Stomach (tissue), 9 donors: ENCODE measurements around the gene RCN2. TPM values are rescaled to one million over a fixed set of nuclear protein-coding genes. Genes with fewer than 3 reads are reported as not detected.

Experiments used
- DNase-seq, 2 donors: peaks; one replicate each; pipeline versions ENCODE4 v3.0.0 to v3.0.0-alpha.2; 2013 to 2019
- H3K27ac ChIP-seq, 5 donors: fragments of 200-600 bp in 4 of 5; sonication (generic) in 4 of 5; one replicate each; pipeline ENCODE4 v1.5.1; 2013 to 2019; ENCODE audit warnings: mild to moderate bottlenecking in 1 of 5, moderate library complexity in 1 of 5
- H3K27me3 ChIP-seq, 3 donors: fragments of 200-600 bp; sonication (generic); one replicate each; pipeline ENCODE4 v1.5.1; 2017 to 2019; ENCODE audit warnings: mixed run types in 1 of 3
- H3K36me3 ChIP-seq, 4 donors: fragments of 200-600 bp; sonication (generic); 1 replicate in 3 of 4; 2 replicates in 1 of 4; pipeline ENCODE4 v1.5.1; 2016 to 2019
- H3K4me1 ChIP-seq, 4 donors: fragments of 200-600 bp; sonication (generic); one replicate each; pipeline ENCODE4 v1.5.1; 2016 to 2019
- H3K4me3 ChIP-seq, 4 donors: fragments of 200-600 bp; sonication (generic) in 3 of 4; one replicate each; pipeline ENCODE4 v1.5.1; 2016 to 2019; ENCODE audit warnings: mild to moderate bottlenecking in 1 of 4
- H3K9me3 ChIP-seq, 4 donors: fragments of 200-600 bp; sonication (generic); one replicate each; pipeline ENCODE4 v1.5.1; 2016 to 2019
- EP300 ChIP-seq: sonication (generic); formaldehyde crosslinking; IDR thresholded peaks from one replicate; pipeline ENCODE4 v1.6.1; 2017; ENCODE audit warnings: antibody characterized with exemption
- POLR2A ChIP-seq, 4 donors: fragments of 450-650 bp; IDR thresholded peaks; one replicate each; pipeline ENCODE4 v1.6.1; 2016; ENCODE audit warnings: antibody characterized with exemption in 4 of 4, control low read depth in 2 of 4, mild to moderate bottlenecking in 1 of 4, moderate library complexity in 1 of 4
- POLR2AphosphoS5 ChIP-seq, 3 donors: sonication (generic); formaldehyde crosslinking; IDR thresholded peaks; one replicate each; pipeline ENCODE4 v1.6.1; 2016; ENCODE audit warnings: antibody characterized with exemption in 3 of 3
- WGBS, 5 donors: extraction: QIAGEN DNeasy Blood & Tissue Kit in 3 of 5; methylation state at CpG; one replicate each; pipeline versions ENCODE4 v1.1.5 to v1.1.7; 2013 to 2018; 5-methylcytosine and 5-hydroxymethylcytosine counted together
- intact Hi-C: fragments of 100-400 bp; cut with DNase I; formaldehyde crosslinking; loops from one replicate; pipeline ENCODE4 v1.15.1; 2023; ENCODE audit warnings: low total_unique reads
- polyA plus RNA-seq, 3 donors: library from polyadenylated mRNA; stranded (reverse); fragments of 200-250 nt; gene quantifications; one replicate each; pipeline ENCODE4 v1.2.3, GENCODE V29; 2013
- total RNA-seq, 5 donors: library from RNA; depleted of rRNA; stranded (reverse); fragments of >200 nt; gene quantifications; one replicate each; pipeline versions ENCODE4 v1.1.0 to v1.2.3, GENCODE V29; 2014 to 2016
- TF ChIP-seq, protein P1 (sequence below), 7 experiments: fragments of 450-650 bp in 4 of 7; fragments of 200-600 bp in 3 of 7; sonication (generic) in 3 of 7; IDR thresholded peaks; one replicate each; pipeline ENCODE4 v1.5.1; 2016 to 2019; ENCODE audit warnings: antibody characterized with exemption in 7 of 7, control low read depth in 2 of 7, mild to moderate bottlenecking in 1 of 7
- donor health status: healthy with polysubstance abuse.
- donor health status: Bipolar disorder and iron deficiency.
- donor health status: healthy.

The RCN2 gene
- total and polyA plus RNA-seq, 8 donors = 14.0 to 67.2 (median 30.3) TPM

DNA sequence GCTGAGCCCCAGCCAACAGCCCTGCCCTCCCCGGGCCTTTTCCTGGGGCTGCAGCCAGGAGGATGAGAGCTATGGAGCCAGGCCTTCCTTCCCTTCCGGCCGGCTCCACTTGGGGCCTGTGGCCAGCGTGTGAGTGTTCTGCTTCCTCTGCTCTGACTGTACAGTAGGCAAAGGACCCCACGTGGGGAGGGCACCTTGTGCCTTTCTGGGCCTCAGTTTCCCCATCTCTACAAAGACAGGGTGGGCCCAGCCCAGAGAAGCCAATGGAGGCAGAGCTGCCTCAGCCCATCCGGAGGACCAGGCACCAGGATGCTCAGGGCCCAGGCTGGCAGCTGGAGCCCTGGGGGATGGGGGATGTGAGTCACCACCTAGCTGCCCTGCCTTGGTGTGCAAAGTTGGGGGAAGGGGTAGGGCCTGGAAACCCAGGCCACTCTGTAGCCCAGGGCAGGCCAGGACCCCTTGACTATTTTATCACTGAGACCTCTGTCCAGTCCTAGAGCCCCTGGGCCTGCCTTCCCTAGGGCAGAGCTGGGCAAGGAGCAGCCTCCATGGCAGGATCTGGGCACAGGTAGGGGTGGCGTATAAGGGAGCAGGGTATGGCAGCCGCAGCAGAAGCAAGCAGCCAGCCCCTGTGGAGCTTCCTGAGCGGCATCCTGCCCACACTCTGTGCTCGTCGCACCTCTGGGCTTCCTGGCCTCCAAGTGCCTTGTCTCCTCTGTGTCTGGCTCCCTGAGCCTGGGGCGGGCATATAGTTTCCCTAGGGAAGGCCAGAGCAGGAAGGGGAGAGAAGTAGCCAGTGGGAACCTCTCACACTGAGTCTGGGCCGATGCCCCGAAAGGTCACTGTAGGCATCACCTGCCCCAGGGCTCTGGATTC, 65.2 kb downstream of the RCN2 start:
- intact Hi-C loops = no loop called here
- peak overlapping the region; percentile 1 to 42 (median 37) for H3K4me3 ChIP-seq
- no peak for TF ChIP-seq POLR2A (IDR thresholded peaks at IDR 0.05)
- TF ChIP-seq, protein P1, sequence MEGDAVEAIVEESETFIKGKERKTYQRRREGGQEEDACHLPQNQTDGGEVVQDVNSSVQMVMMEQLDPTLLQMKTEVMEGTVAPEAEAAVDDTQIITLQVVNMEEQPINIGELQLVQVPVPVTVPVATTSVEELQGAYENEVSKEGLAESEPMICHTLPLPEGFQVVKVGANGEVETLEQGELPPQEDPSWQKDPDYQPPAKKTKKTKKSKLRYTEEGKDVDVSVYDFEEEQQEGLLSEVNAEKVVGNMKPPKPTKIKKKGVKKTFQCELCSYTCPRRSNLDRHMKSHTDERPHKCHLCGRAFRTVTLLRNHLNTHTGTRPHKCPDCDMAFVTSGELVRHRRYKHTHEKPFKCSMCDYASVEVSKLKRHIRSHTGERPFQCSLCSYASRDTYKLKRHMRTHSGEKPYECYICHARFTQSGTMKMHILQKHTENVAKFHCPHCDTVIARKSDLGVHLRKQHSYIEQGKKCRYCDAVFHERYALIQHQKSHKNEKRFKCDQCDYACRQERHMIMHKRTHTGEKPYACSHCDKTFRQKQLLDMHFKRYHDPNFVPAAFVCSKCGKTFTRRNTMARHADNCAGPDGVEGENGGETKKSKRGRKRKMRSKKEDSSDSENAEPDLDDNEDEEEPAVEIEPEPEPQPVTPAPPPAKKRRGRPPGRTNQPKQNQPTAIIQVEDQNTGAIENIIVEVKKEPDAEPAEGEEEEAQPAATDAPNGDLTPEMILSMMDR (IDR thresholded peaks at IDR 0.05) = no peak
- no peak for TF ChIP-seq EP300
- no peak for TF ChIP-seq POLR2AphosphoS5 (IDR thresholded peaks at IDR 0.05)
- peaks cover 8 to 83% (median 11%) of the 10 kb centered on the region in 4 donors for H3K4me1 ChIP-seq
- peak in 1 of 2 donors; percentile 54 for DNase-seq
- H3K27ac ChIP-seq = peak overlapping the region; percentile 41 to 81 (median 63)
- H3K9me3 ChIP-seq = no peaks in the 10 kb centered on the region
- H3K27me3 ChIP-seq = no peaks in the 10 kb centered on the region
- WGBS, 5 donors = 62 to 80% (median 67%) methylated on average over 4 to 14 of the region's 14 CpGs
- no peaks in the 10 kb centered on the region for H3K36me3 ChIP-seq

DNA sequence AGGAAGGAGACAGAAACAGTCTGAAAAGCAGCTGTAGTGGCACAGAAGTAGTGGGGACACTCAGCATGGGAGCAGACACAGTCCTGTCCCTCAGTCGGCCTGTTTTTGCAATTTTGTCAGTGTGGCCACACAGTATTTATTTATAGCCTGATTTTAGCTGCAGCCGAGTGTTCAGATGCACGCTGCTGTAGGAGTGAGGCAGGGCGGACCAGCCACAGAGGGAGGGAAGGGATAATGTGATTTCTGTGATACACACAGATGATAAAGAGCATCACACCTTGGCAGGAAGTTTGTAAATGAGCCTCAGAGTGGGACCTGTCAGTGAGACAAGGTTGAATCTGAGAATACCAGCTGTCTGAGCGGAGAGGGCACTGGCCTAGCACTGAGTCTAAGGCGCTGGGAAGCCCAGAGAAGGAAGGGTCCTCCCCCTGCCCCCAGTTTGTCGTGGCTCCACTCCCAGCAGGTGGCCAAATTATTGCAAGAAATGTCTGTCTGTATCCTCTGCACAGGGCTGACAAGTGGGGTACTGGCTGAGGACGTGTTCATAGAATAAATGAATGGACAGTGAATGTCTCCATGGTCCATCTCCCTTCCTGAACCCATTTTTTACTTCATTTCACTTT, 67.2 kb downstream of the RCN2 start:
- no peak for DNase-seq
- Histone ChIP-seq H3K9me3 (no peaks in the 10 kb centered on the region), H3K4me1 (peaks cover 8 to 72% (median 11%) of the 10 kb centered on the region in 4 donors), H3K4me3 (no peak overlapping the region), H3K27me3 (no peaks in the 10 kb centered on the region), H3K36me3 (no peaks in the 10 kb centered on the region), H3K27ac (no peak overlapping the region)
- TF ChIP-seq POLR2AphosphoS5 (IDR thresholded peaks at IDR 0.05) (no peak), POLR2A (IDR thresholded peaks at IDR 0.05) (no peak), EP300 (no peak)
- TF ChIP-seq, protein P1 (IDR thresholded peaks at IDR 0.05) = no peak
- 63 to 78% (median 70%) methylated on average over 7 to 8 of the region's 8 CpGs for WGBS, 5 donors
- intact Hi-C loops = no loop called here

DNA sequence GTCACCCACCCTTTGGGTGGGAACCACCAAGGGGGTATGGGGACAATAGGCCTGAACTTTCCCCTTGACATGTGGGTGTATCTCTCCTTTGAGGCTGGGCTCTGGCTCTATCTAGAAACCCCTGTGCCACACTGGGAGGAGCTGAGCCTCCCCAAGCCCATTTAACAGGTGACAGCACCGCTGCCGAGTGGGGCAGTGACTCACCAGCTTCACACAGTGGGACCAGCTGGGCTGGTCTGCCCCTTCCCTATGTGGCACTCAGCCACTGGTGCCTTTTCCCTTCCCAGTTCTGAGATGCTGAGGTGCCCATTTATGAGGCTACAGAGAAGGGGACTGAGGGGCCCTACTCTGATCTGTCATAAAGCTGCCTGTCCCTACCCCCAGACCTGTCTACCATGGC, 68.4 kb downstream of the RCN2 start:
- Histone ChIP-seq H3K9me3 (no peaks in the 10 kb centered on the region), H3K27ac (no peak overlapping the region), H3K36me3 (no peaks in the 10 kb centered on the region), H3K4me3 (no peak overlapping the region), H3K27me3 (no peaks in the 10 kb centered on the region), H3K4me1 (peaks cover 5 to 60% (median 10%) of the 10 kb centered on the region in 4 donors)
- TF ChIP-seq EP300 (no peak), POLR2A (IDR thresholded peaks at IDR 0.05) (no peak), POLR2AphosphoS5 (IDR thresholded peaks at IDR 0.05) (no peak)
- TF ChIP-seq, protein P1 (IDR thresholded peaks at IDR 0.05) = no peak
- intact Hi-C loops = no loop called here
- 55 to 74% (median 74%) methylated on average over 2 of the region's 2 CpGs; no CpG with 5 or more reads in 2 of the 5 donors for WGBS, 5 donors
- no peak for DNase-seq

DNA sequence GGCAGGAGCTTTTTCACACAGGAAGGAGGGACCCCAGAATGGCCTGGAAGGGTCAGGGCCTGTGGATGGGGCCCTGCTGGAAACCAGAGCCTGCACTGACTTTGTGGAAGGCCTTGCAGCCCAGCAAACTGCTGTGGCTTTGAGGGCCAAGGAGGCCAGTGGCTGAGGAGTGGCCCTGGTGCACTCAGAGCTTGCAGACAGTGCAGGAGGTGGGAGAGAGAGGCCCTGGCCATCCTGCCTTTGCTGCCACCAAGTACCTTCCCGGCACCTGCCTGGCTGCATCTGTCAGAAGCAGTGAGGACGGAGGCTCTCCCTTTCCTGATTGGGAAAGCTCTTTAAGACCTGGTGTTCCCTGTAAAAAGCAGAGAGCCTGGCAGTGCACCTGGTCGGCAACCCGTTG, 69.8 kb downstream of the RCN2 start:
- intact Hi-C loops = no loop called here
- H3K27ac ChIP-seq = no peak overlapping the region
- H3K9me3 ChIP-seq = no peaks in the 10 kb centered on the region
- no peak for DNase-seq
- no peaks in the 10 kb centered on the region for H3K36me3 ChIP-seq
- no peak overlapping the region for H3K4me3 ChIP-seq
- WGBS, 5 donors = 68 to 82% (median 76%) methylated on average over 4 of the region's 4 CpGs
- H3K4me1 ChIP-seq = peaks cover 0 to 50% (median 6%) of the 10 kb centered on the region in 4 donors
- TF ChIP-seq POLR2AphosphoS5 (IDR thresholded peaks at IDR 0.05) = no peak
- TF ChIP-seq, protein P1 (IDR thresholded peaks at IDR 0.05) = no peak
- TF ChIP-seq POLR2A (IDR thresholded peaks at IDR 0.05) = no peak
- TF ChIP-seq EP300 = no peak
- H3K27me3 ChIP-seq = no peaks in the 10 kb centered on the region
